ENCODE measurements around the gene ZNF69.
A peak's percentile ranks its signal among the peaks of the same experiment; 100 is the strongest.
"Not testable (repeated sequence)": the region's sequence is repeated elsewhere in the genome, so short reads cannot be mapped to it uniquely, and the experiment has no call there.

Gene ZNF69

GRCh38 chr19:11887611-11888531 lies at the start of gene ZNF69:
Gene ZNF69, plus strand, starts transcription at chr19:11887782. Its CDS starts 142 bp downstream, at chr19:11887924.
- DNase-seq (ENCODE audit: extremely low read depth in 1 of 2, low read depth in 1 of 2) = peak; percentile 23 to 62

- DNase-seq (ENCODE audit: extremely low read depth in 1 of 2, low read depth in 1 of 2) = no peak
These were observed 43.9 kb upstream of the ZNF69 start for GRCh38 chr19:11843722-11844121.

GRCh38 chr19:11847615-11848014 lies 40.0 kb upstream of the ZNF69 start:
- DNase-seq (ENCODE audit: extremely low read depth in 1 of 2, low read depth in 1 of 2) = not testable (repeated sequence)

GRCh38 chr19:11848200-11848593 lies 39.4 kb upstream of the ZNF69 start:
- DNase-seq (ENCODE audit: extremely low read depth in 1 of 2, low read depth in 1 of 2) = no peak

- peak; percentile 50 to 83 for DNase-seq (ENCODE audit: extremely low read depth in 1 of 2, low read depth in 1 of 2)
These were observed 38.8 kb upstream of the ZNF69 start, which contains the start of gene ZNF439 for GRCh38 chr19:11848594-11849469. Gene ZNF439, plus strand, starts transcription at chr19:11848726. Its CDS starts 142 bp downstream, at chr19:11848868.

- not testable (repeated sequence) for DNase-seq (ENCODE audit: extremely low read depth in 1 of 2, low read depth in 1 of 2)
These were observed 37.3 kb upstream of the ZNF69 start for GRCh38 chr19:11850289-11850688.

GRCh38 chr19:11853358-11853757 lies 34.2 kb upstream of the ZNF69 start:
- no peak for DNase-seq (ENCODE audit: extremely low read depth in 1 of 2, low read depth in 1 of 2)

GRCh38 chr19:11856596-11857250 lies 30.9 kb upstream of the ZNF69 start:
- no peak for DNase-seq (ENCODE audit: extremely low read depth in 1 of 2, low read depth in 1 of 2)

GRCh38 chr19:11860721-11861120 lies 26.9 kb upstream of the ZNF69 start:
- DNase-seq (ENCODE audit: extremely low read depth in 1 of 2, low read depth in 1 of 2) = no peak

- DNase-seq (ENCODE audit: extremely low read depth in 1 of 2, low read depth in 1 of 2) = no peak
These were observed 26.3 kb upstream of the ZNF69 start for GRCh38 chr19:11861301-11861700.

GRCh38 chr19:11867766-11868165 lies 19.8 kb upstream of the ZNF69 start:
- not testable (repeated sequence) for DNase-seq (ENCODE audit: extremely low read depth in 1 of 2, low read depth in 1 of 2)

GRCh38 chr19:11868188-11868587 lies 19.4 kb upstream of the ZNF69 start:
- no peak for DNase-seq (ENCODE audit: extremely low read depth in 1 of 2, low read depth in 1 of 2)

GRCh38 chr19:11872624-11873023 lies 15.0 kb upstream of the ZNF69 start:
- no peak for DNase-seq (ENCODE audit: extremely low read depth in 1 of 2, low read depth in 1 of 2)

GRCh38 chr19:11873762-11874161 lies 13.8 kb upstream of the ZNF69 start:
- no peak for DNase-seq (ENCODE audit: extremely low read depth in 1 of 2, low read depth in 1 of 2)

- peak in 1 of 2 donors; percentile 22 for DNase-seq (ENCODE audit: extremely low read depth in 1 of 2, low read depth in 1 of 2)
These were observed 7.8 kb upstream of the ZNF69 start for GRCh38 chr19:11879687-11880266.

GRCh38 chr19:11880598-11880997 lies 7.0 kb upstream of the ZNF69 start:
- DNase-seq (ENCODE audit: extremely low read depth in 1 of 2, low read depth in 1 of 2) = no peak

- peak in 1 of 2 donors; percentile 33 for DNase-seq (ENCODE audit: extremely low read depth in 1 of 2, low read depth in 1 of 2)
These were observed 6.3 kb upstream of the ZNF69 start for GRCh38 chr19:11881151-11881800.

GRCh38 chr19:11882606-11883005 lies 5.0 kb upstream of the ZNF69 start:
- DNase-seq (ENCODE audit: extremely low read depth in 1 of 2, low read depth in 1 of 2) = no peak

- DNase-seq (ENCODE audit: extremely low read depth in 1 of 2, low read depth in 1 of 2) = no peak
These were observed 360 bp upstream of the ZNF69 start for GRCh38 chr19:11887234-11887610.

GRCh38 chr19:11889901-11890300 lies 2.3 kb downstream of the ZNF69 start:
- DNase-seq (ENCODE audit: extremely low read depth in 1 of 2, low read depth in 1 of 2) = not testable (repeated sequence)
